K562 (cell line): Measurements from ENCODE around the gene BTBD17. TPM values are rescaled to one million over a fixed set of nuclear protein-coding genes. Genes with fewer than 3 reads are reported as not detected.

Source experiments
- ATAC-seq: fragments of 200-7000 bp; cut with Tn5 transposase; 3 replicates; pipeline ENCODE4 v1.9.1; 2020; ENCODE audit warnings: moderate library complexity
- BruUV-seq: library from RNA; stranded (reverse); fragments of 400-500 nt; replicated peaks from 2 replicates; lab custom pipeline; 2021; lab: Mats Ljungman, UMichigan
- CTCF ChIA-PET: fragments of 300-600 bp; formaldehyde crosslinking; extraction: SDS; loops from one replicate; lab custom pipeline; 2021; ENCODE audit warnings: low intra/inter-chr PET ratio; lab: Yijun Ruan, JAX
- POLR2A ChIA-PET: fragments of 300-600, 350-650 bp; sonication (Branson Sonifier 250); formaldehyde crosslinking; extraction: SDS; loops from one replicate; lab custom pipeline; 2021; ENCODE audit warnings: antibody characterized with exemption, inconsistent platforms; lab: Yijun Ruan, JAX
- DNase-seq, 4 experiments: peaks; one replicate each; pipeline versions ENCODE4 v3.0.0 to v3.0.0-alpha.2; 2011 to 2018; ENCODE audit warnings: low spot score in 3 of 4, mixed read lengths in 3 of 4; ENCODE audit errors: extremely low read depth in 1 of 4
- FAIRE-seq: peaks from 2 replicates; lab custom pipeline; 2011; peaks lifted over from hg19 to GRCh38; lab: Jason Lieb, UNC
- H2AFZ ChIP-seq: 2 replicates; pipeline ENCODE4 v1.6.0; 2011; ENCODE audit warnings: low read depth, low read length, control low read depth, inconsistent platforms
- H3K27ac ChIP-seq: fragments of 200-600 bp; 3 replicates; pipeline ENCODE4 v1.8.0; 2011; ENCODE audit warnings: low read depth, mild to moderate bottlenecking, control low read depth, inconsistent platforms, low read length, moderate library complexity, mixed read lengths; ENCODE audit errors: extremely low read depth
- H3K27me3 ChIP-seq, 2 experiments: fragments of 300-600 bp in 1 of 2; 2 replicates in 1 of 2; 3 replicates in 1 of 2; pipeline versions ENCODE4 v1.6.0 to v1.8.0; 2011; ENCODE audit warnings: inconsistent platforms in 2 of 2, low read length in 2 of 2, mild to moderate bottlenecking in 1 of 2, mixed read lengths in 1 of 2, moderate library complexity in 1 of 2; ENCODE audit not compliant: control insufficient read depth in 2 of 2, insufficient read depth in 2 of 2
- H3K36me3 ChIP-seq: fragments of 300-600 bp; 3 replicates; pipeline ENCODE4 v1.8.0; 2011; ENCODE audit warnings: mild to moderate bottlenecking, low read length, inconsistent platforms; ENCODE audit not compliant: control insufficient read depth, insufficient read depth
- H3K4me1 ChIP-seq, 2 experiments: fragments of 200-600 bp in 1 of 2; replicated peaks in 1 of 2; 2 replicates in 1 of 2; 3 replicates in 1 of 2; pipeline versions ENCODE4 v1.5.1 to v1.8.0; 2011; ENCODE audit warnings: inconsistent platforms in 2 of 2, low read length in 2 of 2, mild to moderate bottlenecking in 1 of 2, mixed read lengths in 1 of 2, moderate library complexity in 1 of 2; ENCODE audit not compliant: control insufficient read depth in 2 of 2, insufficient read depth in 2 of 2
- H3K4me2 ChIP-seq: 2 replicates; pipeline ENCODE4 v1.6.1; 2011; ENCODE audit warnings: low read length, control low read depth, inconsistent platforms, mixed read lengths; ENCODE audit not compliant: insufficient read depth
- H3K4me3 ChIP-seq: fragments of 200-600 bp; sonication (generic), shearing (Covaris generic); 2 replicates; pipeline ENCODE4 v1.5.1; 2016; ENCODE audit warnings: control low read depth, inconsistent platforms
- H3K79me2 ChIP-seq: fragments of 200-600 bp; 3 replicates; pipeline ENCODE4 v1.8.0; 2011; ENCODE audit warnings: low read length, inconsistent platforms; ENCODE audit not compliant: control insufficient read depth, insufficient read depth
- H3K9ac ChIP-seq, 2 experiments: 2 replicates each; pipeline versions ENCODE4 v1.6.0 to v1.6.1; 2011; ENCODE audit warnings: low read depth in 2 of 2, low read length in 2 of 2, control low read depth in 1 of 2, inconsistent platforms in 1 of 2, mild to moderate bottlenecking in 1 of 2, mixed read lengths in 1 of 2; ENCODE audit not compliant: insufficient read depth in 1 of 2
- H3K9me1 ChIP-seq: one replicate; pipeline ENCODE4 v1.6.0; 2011; ENCODE audit warnings: inconsistent platforms, mild to moderate bottlenecking, low read length, moderate library complexity; ENCODE audit not compliant: control insufficient read depth, insufficient read depth
- H3K9me3 ChIP-seq: replicated peaks from 2 replicates; pipeline ENCODE4 v1.5.1; 2011; ENCODE audit warnings: low read depth, low read length, inconsistent platforms; ENCODE audit not compliant: control insufficient read depth, insufficient read depth
- H4K20me1 ChIP-seq: replicated peaks from 2 replicates; pipeline ENCODE4 v1.6.1; 2011; ENCODE audit warnings: low read length, inconsistent platforms, mixed read lengths; ENCODE audit not compliant: control insufficient read depth, insufficient read depth
- BCOR ChIP-seq: fragments of 450-650 bp; IDR thresholded peaks from 2 replicates; pipeline ENCODE4 v1.6.1; 2016
- FOXM1 ChIP-seq, 2 experiments: fragments of 450-650 bp in 1 of 2; sonication (generic) in 1 of 2; formaldehyde crosslinking in 1 of 2; IDR thresholded peaks; 2 replicates each; pipeline versions ENCODE4 v1.6.1 to v1.9.0; 2017 to 2022; ENCODE audit warnings: low read depth in 2 of 2, mild to moderate bottlenecking in 2 of 2, missing genetic modification reagents in 1 of 2, moderate library complexity in 1 of 2
- ILK ChIP-seq: fragments of 450-650 bp; IDR thresholded peaks from 2 replicates; pipeline ENCODE4 v1.6.1; 2016; ENCODE audit warnings: missing genetic modification characterization, low read depth, mild to moderate bottlenecking, missing compliant biosample characterization, moderate library complexity, borderline replicate concordance
- KDM1A ChIP-seq, 2 experiments: fragments of 450-650 bp; IDR thresholded peaks; 2 replicates each; pipeline ENCODE4 v1.6.1; 2016; ENCODE audit warnings: mild to moderate bottlenecking in 2 of 2
- NCOA6 ChIP-seq: fragments of 450-650 bp; IDR thresholded peaks from 2 replicates; pipeline ENCODE4 v1.6.1; 2017; ENCODE audit warnings: mild to moderate bottlenecking
- NFYB ChIP-seq: IDR thresholded peaks from 2 replicates; pipeline ENCODE4 v1.6.1; 2011; ENCODE audit warnings: mild to moderate bottlenecking, moderate library complexity; ENCODE audit not compliant: insufficient read length; ENCODE audit errors: extremely low read depth
- RBM25 ChIP-seq: fragments of 200-400 bp; formaldehyde crosslinking; IDR thresholded peaks from 2 replicates; pipeline ENCODE4 v1.6.1; 2018; ENCODE audit warnings: low read length, low read depth, moderate library complexity; ENCODE audit not compliant: severe bottlenecking
- RCOR1 ChIP-seq, 2 experiments: IDR thresholded peaks; 2 replicates each; pipeline ENCODE4 v1.6.1; 2012; ENCODE audit warnings: low read depth in 2 of 2, low read length in 2 of 2, borderline replicate concordance in 1 of 2, improper control_type of control experiment in 1 of 2
- SNRNP70 ChIP-seq: fragments of 200-400 bp; formaldehyde crosslinking; optimal IDR thresholded peaks from 2 replicates; pipeline ENCODE3; 2017; ENCODE audit warnings: low read depth, low read length
- ZFP36 ChIP-seq: fragments of 150-350 bp; IDR thresholded peaks from 2 replicates; pipeline ENCODE4 v1.6.1; 2018; ENCODE audit warnings: low read length, low read depth; ENCODE audit not compliant: partially characterized antibody
- WGBS: fragments of 100-300 bp; shearing (Covaris generic); methylation state at CpG from one replicate; pipeline ENCODE4 v1.1.6; 2016; ENCODE audit warnings: low coverage, mixed read lengths; ENCODE audit not compliant: insufficient coverage; ENCODE audit errors: missing lambda C conversion rate; 5-methylcytosine and 5-hydroxymethylcytosine counted together
- in situ Hi-C: fragments of 300-500 bp; cut with MboI; formaldehyde crosslinking; loops from 4 replicates; pipeline ENCODE4 v1.15.0; 2018; ENCODE audit warnings: inconsistent platforms, mixed read lengths
- intact Hi-C: fragments of 100-400 bp; cut with micrococcal nuclease; formaldehyde crosslinking; loops from 2 replicates; pipeline ENCODE4 v1.14.2; 2022
- polyA plus RNA-seq, 8 experiments: library from polyadenylated mRNA; depleted of rRNA in 4 of 8; stranded (reverse) in 5 of 8; unstranded in 3 of 8; fragments of >200 nt; fragmentation: Nextera tagmentation in 2 of 8; fragmentation: Illumina TruSeq in 1 of 8; extraction: Ambion mirVana in 2 of 8; extraction: Trizol in 1 of 8; gene quantifications; 2 replicates each; pipeline versions ENCODE4 v1.2.1 to v1.2.3, GENCODE V29; 2011 to 2014; ENCODE audit warnings: inconsistent platforms in 1 of 8, missing spikeins in 1 of 8
- total RNA-seq, 7 experiments: library from RNA; depleted of rRNA in 6 of 7; stranded (reverse); fragments of >200 nt in 6 of 7; fragmentation: Illumina TruSeq in 2 of 7; extraction: Trizol in 2 of 7; gene quantifications; 2 replicates each; pipeline versions ENCODE4 v1.2.1 to v1.2.3, GENCODE V29; 2011 to 2021; ENCODE audit warnings: low replicate concordance in 1 of 7
- TF ChIP-seq, protein P1 (sequence below): fragments of 250-450 bp; sonication (Bioruptor Pico); IDR thresholded peaks from 2 replicates; pipeline ENCODE4 v1.5.0; 2021; ENCODE audit warnings: mild to moderate bottlenecking, moderate library complexity

The BTBD17 gene
- total and polyA plus RNA-seq, 9 of the 15 experiments (the other 6 are each of a cell fraction or from before 2014, with no cell fraction given), result not detected

DNA sequence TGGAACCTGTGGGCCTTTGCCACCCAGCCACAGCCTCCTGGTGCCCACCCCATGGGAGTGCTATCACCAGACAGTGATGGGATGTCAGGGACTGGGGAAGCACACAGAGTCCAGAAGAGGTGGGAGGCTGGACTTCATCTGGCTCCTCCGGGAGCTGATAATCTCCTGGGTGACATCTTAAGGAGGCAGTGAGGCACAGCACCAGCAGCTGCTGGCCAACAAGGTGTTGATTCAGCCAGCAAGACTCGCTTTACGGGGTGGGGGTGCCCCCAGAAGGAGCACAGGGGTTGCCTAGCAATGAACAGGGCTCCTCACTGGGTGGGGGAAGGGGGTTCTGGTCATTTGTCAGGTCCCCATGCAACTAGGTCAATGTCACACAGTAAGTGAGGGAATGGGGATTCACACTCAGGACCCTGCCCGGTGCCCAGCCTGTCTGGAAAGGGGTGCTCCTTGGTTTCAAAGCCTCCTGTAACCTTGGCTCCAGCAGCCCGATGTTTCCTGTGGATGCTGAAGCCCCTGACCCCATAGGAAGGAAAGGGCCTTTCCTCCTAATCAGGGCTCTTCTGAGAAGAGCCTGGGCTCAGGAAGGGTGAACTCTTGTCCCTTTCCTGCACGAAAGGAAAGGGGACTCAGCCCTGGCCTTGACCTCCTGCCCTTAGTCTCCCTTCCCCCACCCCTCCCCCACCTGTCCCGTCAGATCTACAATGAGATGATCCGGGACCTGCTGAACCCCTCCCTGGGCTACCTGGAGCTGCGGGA lies 18.0 kb downstream of the BTBD17 start:
- Histone ChIP-seq H3K4me2 (no peak overlapping the region), H3K36me3 (no peaks in the 10 kb centered on the region), H3K27ac (no peak overlapping the region), H3K9ac (no peak overlapping the region), H2AFZ (no peak overlapping the region), H3K9me1 (no peaks in the 10 kb centered on the region), H3K79me2 (no peaks in the 10 kb centered on the region), H3K9me3 (no peaks in the 10 kb centered on the region), H4K20me1 (peaks cover 27% of the 10 kb centered on the region), H3K4me3 (no peak overlapping the region), H3K27me3 (peaks cover 31 to 82% of the 10 kb centered on the region in 2 experiments), H3K4me1 (peaks cover 0 to 14% of the 10 kb centered on the region in 2 experiments; a peak in 2 of 5 replicates)
- TF ChIP-seq ILK (tag) (no peak), RCOR1 (IDR thresholded peaks at IDR 0.05; ENCODE audit: borderline replicate concordance in 1 of 2, low read depth in 2 of 2, low read length in 2 of 2) (0 out of 4 replicates have a peak, but pooled peaks of 1 of the 2 experiments have one; percentile 21)
- intact Hi-C loops (no loop called here), in situ Hi-C loops (no loop called here)
- no TSS peak for BruUV-seq
- FAIRE-seq (no peak), DNase-seq (no peak), ATAC-seq (no peak)
- WGBS, result 5% methylated on average over 8 of the region's 9 CpGs
- POLR2A ChIA-PET, result interaction anchor here (0.6 to 0.9 kb wide), 2 partner anchors 9 to 36 kb away, joined by 3 to 4 read pairs; no protein-coding TSS in a partner anchor
- CTCF ChIA-PET, result no interaction called here

DNA sequence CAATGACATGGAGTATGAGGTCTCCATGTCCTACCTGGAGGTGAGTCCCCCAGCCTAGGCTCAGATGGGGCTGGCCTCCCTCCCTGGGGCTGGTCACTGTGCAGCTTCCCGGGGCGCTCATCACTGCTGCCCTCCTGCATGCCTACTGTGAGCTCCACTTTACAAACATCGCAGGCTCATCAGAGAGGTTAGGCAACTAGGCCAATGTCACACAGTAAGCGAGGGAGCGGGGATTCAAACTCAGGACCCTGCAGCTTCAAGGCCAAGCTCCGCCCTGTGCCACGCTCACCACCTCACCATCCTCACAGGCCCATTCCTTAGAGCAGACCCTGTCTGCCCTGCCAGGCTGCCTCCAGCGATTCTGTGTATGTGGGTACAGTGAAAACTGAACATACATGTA lies 18.5 kb downstream of the BTBD17 start:
- Histone ChIP-seq H4K20me1 (peaks cover 25% of the 10 kb centered on the region), H3K79me2 (no peaks in the 10 kb centered on the region), H3K9ac (0 out of 4 replicates have a peak overlapping the region, but pooled peaks of 1 of the 2 experiments have one; percentile 4), H2AFZ (no peak overlapping the region), H3K36me3 (no peaks in the 10 kb centered on the region), H3K4me2 (no peak overlapping the region), H3K9me1 (no peaks in the 10 kb centered on the region), H3K27ac (no peak overlapping the region), H3K4me3 (no peak overlapping the region), H3K9me3 (no peaks in the 10 kb centered on the region), H3K27me3 (peaks cover 25 to 82% of the 10 kb centered on the region in 2 experiments), H3K4me1 (peaks cover 0 to 14% of the 10 kb centered on the region in 2 experiments; a peak in 2 of 5 replicates)
- ChIA-PET CTCF (no interaction called here), POLR2A (interaction anchor here (0.6 to 0.9 kb wide), 2 partner anchors 10 to 35 kb away, joined by 3 to 4 read pairs; no protein-coding TSS in a partner anchor)
- 15% methylated on average over 8 of the region's 8 CpGs for WGBS
- ATAC-seq (no peak), DNase-seq (no peak), FAIRE-seq (no peak)
- in situ Hi-C loops, result no loop called here
- intact Hi-C loops, result no loop called here
- no TSS peak for BruUV-seq
- TF ChIP-seq SNRNP70 (no peak), BCOR (peak; percentile 62), KDM1A (IDR thresholded peaks at IDR 0.05) (peak in 1 of 2 experiments; percentile 23; a peak in 1 of 4 replicates), RBM25 (peak; percentile 71), NCOA6 (no peak), NFYB (no peak), ZFP36 (peak; percentile 54), FOXM1 (IDR thresholded peaks at IDR 0.05; ENCODE audit: low read depth) (no peak), FOXM1 (CRISPR knock-in tag; IDR thresholded peaks at IDR 0.05; ENCODE audit: low read depth) (no peak)
- TF ChIP-seq, protein P1, sequence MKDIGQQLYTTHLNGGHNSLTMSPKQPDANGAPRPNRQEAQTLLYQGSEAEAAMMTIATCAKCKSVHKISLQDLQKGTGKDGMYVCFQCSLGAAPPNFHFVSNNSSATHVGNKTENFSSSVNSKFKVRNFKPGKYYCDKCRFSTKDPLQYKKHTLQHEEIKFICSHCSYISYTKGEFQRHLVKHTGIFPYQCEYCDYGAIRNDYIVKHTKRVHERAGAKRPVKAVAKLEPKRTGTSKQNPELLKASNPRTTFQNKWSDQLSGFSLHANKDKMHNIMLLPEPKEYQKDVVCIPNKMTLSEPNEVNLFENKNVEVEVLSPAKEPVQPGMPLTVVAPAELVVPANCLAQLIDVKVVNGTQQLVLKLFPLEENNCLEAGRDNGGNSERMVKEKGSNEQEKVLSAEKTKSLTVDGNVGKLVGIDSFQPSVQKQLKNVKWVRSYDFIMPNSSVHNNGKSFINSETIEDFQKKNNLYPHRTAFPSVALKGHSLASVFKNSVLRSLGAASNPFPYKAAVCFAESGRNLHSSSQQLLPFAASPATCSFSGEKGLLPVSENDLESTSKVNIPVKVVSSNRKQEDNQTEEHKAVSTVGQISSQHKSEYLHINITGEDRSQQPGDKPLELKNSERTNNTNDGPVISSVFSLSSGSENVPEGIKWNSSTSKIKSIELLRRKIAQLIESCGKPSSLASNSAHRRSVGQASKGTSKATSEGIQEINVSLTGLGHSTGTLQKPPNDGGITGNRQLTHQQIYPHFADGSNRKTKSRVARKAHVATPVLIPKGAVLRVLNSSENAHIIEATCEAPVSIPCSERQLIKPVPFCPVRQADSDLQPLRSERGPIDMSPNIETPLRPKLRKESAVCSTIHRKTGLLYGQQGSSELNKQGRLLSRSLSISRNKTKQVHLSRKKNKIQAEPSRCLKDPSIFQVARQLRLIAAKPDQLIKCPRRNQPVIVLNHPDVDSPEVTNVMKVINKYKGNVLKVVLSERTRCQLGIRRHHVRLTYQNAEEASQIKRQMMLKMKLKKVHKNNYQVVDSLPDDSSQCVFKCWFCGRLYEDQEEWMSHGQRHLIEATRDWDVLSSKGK (CRISPR knock-in tag), result no peak
